ENCODE data around the gene FER.
"Not testable (repeated sequence)": the region's sequence is repeated elsewhere in the genome, so short reads cannot be mapped to it uniquely, and the experiment has no call there.

The FER gene

DNA sequence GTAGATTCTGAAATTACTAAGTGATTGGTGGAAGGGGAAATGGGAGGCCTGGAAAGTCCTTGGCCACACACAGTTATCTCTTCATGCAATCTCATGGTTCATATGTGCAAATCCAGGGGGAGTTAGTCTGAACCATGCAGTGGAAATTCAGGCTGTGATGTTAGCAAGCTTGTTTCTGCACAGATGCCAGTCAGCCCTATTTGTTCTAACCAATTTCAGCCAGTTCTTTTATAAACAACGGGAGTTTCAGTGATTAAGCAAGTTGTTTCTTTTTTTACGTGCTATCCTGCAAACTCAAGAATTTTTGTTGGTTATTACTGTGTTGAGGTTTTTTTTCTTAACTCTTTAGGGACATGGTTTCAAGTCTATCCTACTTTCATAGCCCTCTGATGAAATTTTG, 298.0 kb downstream of the FER start:
- Mint-ChIP-seq H3K9me3 (no peaks in the 10 kb centered on the region), H3K4me3 (no peak overlapping the region), H3K4me1 (ENCODE audit: low read depth) (no peaks in the 10 kb centered on the region), H3K36me3 (ENCODE audit: low read depth) (no peaks in the 10 kb centered on the region), H3K27me3 (no peaks in the 10 kb centered on the region), H3K27ac (no peak overlapping the region)
- intact Hi-C loops (cut with micrococcal nuclease): no loop called here

DNA sequence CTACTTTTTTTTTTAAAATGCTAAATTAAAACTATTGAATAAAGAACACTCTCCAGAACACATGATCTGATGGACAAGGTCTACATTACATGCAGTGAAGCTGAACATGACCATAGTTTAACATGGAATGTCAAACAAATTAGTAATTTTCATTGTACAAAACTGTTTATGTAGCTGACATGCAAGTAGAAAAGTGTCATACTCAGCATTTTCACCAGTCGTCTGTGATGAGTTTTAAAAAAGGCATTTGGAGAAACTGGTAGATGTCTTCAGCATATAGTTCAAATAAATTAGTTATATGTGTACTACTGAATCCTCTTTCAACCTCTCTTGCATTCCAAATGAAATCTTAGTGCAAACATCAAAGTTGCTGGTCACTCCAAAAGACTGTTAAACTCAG, 301.9 kb downstream of the FER start:
- Mint-ChIP-seq H3K27me3 (no peaks in the 10 kb centered on the region), H3K36me3 (ENCODE audit: low read depth) (peaks cover 17% of the 10 kb centered on the region), H3K9me3 (no peaks in the 10 kb centered on the region), H3K4me1 (ENCODE audit: low read depth) (no peaks in the 10 kb centered on the region), H3K27ac (no peak overlapping the region), H3K4me3 (no peak overlapping the region)
- intact Hi-C loops (cut with micrococcal nuclease): no loop called here

DNA sequence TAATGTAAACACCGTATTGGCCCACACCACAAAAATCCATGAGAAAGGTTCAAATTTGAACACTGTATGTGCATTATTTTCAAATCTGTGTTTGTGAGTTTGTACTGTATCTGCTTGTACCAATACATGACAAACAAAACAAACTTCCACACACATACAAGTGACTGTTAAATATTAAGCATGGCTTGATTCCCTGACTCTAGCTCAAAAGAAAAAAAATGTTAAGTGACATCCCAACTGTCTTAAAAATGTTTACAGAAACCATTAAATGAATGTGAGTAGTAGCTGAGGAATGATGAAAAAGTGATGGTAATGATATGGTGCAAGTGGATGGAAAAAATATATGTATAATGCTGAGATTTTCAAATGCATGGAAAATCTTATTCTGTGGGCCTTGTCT, 302.6 kb downstream of the FER start:
- peaks cover 23% of the 10 kb centered on the region for H3K36me3 Mint-ChIP-seq (ENCODE audit: low read depth)
- H3K4me3 Mint-ChIP-seq; H3K27me3 Mint-ChIP-seq; H3K4me1 Mint-ChIP-seq (ENCODE audit: low read depth); intact Hi-C loops (cut with micrococcal nuclease); H3K9me3 Mint-ChIP-seq; H3K27ac Mint-ChIP-seq: not testable (repeated sequence)

DNA sequence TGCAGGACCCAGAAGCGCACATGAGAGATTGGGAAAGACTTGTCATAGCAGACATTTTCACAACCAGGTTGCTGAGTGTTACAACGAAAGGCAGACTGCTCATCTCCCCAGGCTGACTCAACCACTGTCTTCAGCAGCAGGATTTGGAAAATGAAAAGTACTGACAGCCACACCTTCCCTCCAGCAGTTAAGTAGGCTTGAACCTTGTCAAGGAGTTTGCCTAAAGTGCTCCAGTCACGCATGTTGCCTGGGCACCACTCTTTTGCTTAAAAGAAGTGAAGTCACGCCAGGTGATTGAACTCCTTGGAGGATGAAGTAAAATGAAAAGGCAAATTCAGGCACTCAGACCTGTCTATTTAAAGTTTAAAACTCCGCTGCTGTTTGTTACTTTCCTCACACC, 304.5 kb downstream of the FER start:
- H3K27ac Mint-ChIP-seq; H3K27me3 Mint-ChIP-seq; H3K4me1 Mint-ChIP-seq (ENCODE audit: low read depth); intact Hi-C loops (cut with micrococcal nuclease); H3K9me3 Mint-ChIP-seq; H3K4me3 Mint-ChIP-seq: not testable (repeated sequence)
- H3K36me3 Mint-ChIP-seq (ENCODE audit: low read depth): peaks cover 23% of the 10 kb centered on the region

DNA sequence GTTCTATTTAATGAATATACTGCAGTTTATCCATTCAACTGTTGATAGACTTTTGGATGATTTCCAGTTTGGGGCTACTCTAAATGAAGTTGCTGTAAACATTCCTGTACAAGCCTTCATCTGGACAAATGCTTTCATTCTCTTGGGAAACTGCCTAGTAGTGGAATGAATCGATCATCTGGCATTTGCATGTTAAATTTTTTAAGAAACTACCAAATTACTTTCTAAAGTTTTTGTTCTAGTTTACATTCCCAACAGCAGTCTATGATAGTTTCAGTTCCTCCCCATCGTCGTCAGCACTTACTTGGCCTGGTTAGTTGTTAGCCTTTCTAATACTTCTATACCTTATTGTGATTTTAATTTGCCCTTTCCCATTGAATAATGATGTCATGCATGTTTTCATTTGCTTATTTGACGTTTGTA, 306.3 kb downstream of the FER start:
- H3K4me1 Mint-ChIP-seq (ENCODE audit: low read depth): no peaks in the 10 kb centered on the region
- intact Hi-C loops (cut with micrococcal nuclease): no loop called here
- no peak overlapping the region for H3K4me3 Mint-ChIP-seq
- no peaks in the 10 kb centered on the region for H3K27me3 Mint-ChIP-seq
- H3K36me3 Mint-ChIP-seq (ENCODE audit: low read depth): peaks cover 23% of the 10 kb centered on the region
- H3K9me3 Mint-ChIP-seq: no peaks in the 10 kb centered on the region
- no peak overlapping the region for H3K27ac Mint-ChIP-seq

DNA sequence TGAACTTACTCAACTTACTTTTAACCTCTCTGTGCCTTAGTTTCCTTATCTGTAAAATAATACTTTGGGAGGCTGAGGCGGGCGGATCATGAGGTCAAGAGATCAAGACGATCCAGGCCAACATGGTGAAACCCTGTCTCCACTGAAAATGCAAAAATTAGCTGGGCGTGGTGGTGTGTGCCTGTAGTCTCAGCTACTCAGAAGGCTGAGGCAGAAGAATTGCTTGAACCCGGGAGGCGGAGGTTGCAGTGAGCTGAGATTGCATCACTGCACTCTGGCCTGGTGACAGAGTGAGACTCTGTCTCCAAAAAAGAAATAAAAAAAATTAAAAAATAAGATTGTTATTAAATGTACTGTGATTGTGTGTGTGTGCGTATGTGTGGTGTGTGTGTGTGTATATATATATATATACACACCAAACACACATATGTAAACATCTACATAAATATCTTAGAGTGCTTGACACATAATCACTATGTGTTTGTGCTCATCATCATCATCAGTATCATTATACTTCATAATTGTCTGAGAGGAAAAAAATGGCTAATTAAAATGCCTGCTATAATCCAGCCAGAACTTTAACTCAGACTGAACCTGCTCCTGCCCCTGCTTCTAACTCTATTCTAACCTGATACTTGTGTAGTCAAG, 312.8 kb downstream of the FER start:
- no peaks in the 10 kb centered on the region for H3K27me3 Mint-ChIP-seq
- no peaks in the 10 kb centered on the region for H3K36me3 Mint-ChIP-seq (ENCODE audit: low read depth)
- no peak overlapping the region for H3K4me3 Mint-ChIP-seq
- no peaks in the 10 kb centered on the region for H3K9me3 Mint-ChIP-seq
- intact Hi-C loops (cut with micrococcal nuclease): no loop called here
- H3K27ac Mint-ChIP-seq: no peak overlapping the region
- no peaks in the 10 kb centered on the region for H3K4me1 Mint-ChIP-seq (ENCODE audit: low read depth)

DNA sequence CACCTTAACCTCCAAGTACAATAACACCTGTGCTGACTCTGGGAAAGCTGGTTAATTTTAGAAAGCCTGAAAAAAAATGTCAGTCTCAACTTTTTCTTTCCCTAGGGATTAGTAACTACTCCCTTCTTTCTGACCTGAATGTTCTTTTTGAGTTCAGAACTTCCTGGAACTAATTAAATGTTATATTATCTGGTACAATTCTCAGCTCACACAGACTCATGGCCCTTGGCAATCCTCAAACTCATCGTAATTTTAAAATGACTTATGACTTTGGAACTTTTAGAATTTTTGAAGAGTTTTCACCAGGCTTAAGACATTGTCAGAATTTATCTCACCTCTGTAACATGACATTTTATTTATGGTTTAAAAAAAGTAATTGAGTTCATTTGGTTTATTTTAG, 315.0 kb downstream of the FER start:
- intact Hi-C loops (cut with micrococcal nuclease): no loop called here
- Mint-ChIP-seq H3K27me3 (no peaks in the 10 kb centered on the region), H3K4me1 (ENCODE audit: low read depth) (no peaks in the 10 kb centered on the region), H3K36me3 (ENCODE audit: low read depth) (no peaks in the 10 kb centered on the region), H3K9me3 (no peaks in the 10 kb centered on the region), H3K27ac (no peak overlapping the region), H3K4me3 (no peak overlapping the region)

DNA sequence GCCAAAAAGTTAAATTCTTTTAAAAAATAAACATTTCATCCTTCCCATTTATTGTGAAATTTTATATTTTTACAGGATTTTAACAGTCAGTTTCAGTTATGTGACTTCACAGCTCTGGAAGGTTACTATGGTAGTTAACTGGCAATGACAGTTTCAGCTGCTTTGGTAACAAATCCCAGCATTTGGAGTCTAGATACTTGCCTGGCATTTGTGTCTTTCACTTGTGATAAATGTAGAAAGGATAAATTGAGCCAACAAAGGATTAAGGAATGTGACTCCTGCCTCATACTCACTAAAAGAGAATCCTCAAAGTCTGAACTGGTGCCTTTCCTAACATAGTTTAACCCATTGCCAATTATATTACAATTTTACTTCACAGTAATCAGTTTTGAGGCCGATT, 315.5 kb downstream of the FER start:
- Mint-ChIP-seq H3K27ac (no peak overlapping the region), H3K9me3 (no peaks in the 10 kb centered on the region), H3K4me3 (no peak overlapping the region), H3K36me3 (ENCODE audit: low read depth) (no peaks in the 10 kb centered on the region), H3K27me3 (no peaks in the 10 kb centered on the region), H3K4me1 (ENCODE audit: low read depth) (no peaks in the 10 kb centered on the region)
- intact Hi-C loops (cut with micrococcal nuclease): no loop called here

DNA sequence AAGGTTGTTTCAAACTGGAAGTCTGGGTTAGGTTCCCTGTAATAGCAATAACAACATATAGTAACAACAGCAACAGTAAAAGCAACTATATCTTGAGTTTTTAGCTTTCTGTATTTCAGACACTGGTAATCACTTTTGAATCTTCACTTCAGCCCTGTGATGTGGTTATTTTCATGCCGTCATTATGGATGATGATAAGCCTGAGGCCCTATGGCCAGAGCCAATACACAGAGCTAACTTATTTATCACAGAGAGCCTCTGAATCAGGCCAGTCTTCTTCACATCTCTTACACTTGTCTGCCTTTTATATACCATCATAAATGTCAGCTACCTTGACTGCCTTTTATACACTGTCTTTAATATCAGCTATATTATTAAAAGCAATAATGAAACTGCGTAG, 329.0 kb downstream of the FER start:
- intact Hi-C loops (cut with micrococcal nuclease): no loop called here
- no peaks in the 10 kb centered on the region for H3K9me3 Mint-ChIP-seq
- H3K4me1 Mint-ChIP-seq (ENCODE audit: low read depth): peaks cover 5% of the 10 kb centered on the region
- no peak overlapping the region for H3K4me3 Mint-ChIP-seq
- no peaks in the 10 kb centered on the region for H3K36me3 Mint-ChIP-seq (ENCODE audit: low read depth)
- no peaks in the 10 kb centered on the region for H3K27me3 Mint-ChIP-seq
- no peak overlapping the region for H3K27ac Mint-ChIP-seq

DNA sequence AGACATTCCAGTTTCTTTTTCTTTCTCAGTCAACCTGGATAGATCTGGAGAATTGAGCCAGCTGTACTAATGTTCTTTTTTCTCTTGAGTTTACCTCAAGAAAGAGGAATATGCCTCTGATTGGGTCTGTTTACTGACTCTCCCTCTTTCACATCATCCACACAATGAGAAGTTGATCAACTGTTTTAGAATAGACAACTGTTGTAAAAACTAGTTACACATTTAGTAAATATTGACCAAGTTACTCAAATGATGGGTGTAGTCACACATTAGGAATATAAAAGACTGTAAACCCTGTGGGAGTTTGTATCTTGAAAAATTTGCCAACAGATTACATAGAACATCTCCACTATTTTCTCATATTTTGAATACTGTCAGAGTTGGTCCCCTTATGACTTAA, 330.8 kb downstream of the FER start:
- Mint-ChIP-seq H3K27me3 (no peaks in the 10 kb centered on the region), H3K4me1 (ENCODE audit: low read depth) (peaks cover 5% of the 10 kb centered on the region), H3K4me3 (no peak overlapping the region), H3K36me3 (ENCODE audit: low read depth) (no peaks in the 10 kb centered on the region), H3K27ac (no peak overlapping the region), H3K9me3 (no peaks in the 10 kb centered on the region)
- intact Hi-C loops (cut with micrococcal nuclease): no loop called here

DNA sequence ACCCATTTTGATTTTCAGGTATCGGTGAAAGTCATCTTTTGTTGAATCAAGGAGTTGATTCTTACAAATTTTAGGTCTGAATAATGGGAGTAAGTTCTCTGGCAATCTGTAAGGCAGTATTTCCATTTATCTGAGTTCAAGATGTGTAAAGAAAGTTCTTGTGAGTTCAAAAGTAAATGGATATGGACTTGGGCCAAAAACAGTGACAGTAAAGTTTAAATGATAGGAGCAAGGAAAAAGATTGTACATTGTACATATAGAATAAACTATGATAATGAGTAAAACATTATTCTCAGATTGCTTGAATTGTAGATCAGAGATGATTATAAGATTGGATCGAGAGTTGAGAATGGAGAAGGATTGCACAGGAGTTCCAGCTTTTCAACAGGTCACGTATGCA, 332.8 kb downstream of the FER start:
- Mint-ChIP-seq H3K27me3 (no peaks in the 10 kb centered on the region), H3K4me3 (no peak overlapping the region), H3K4me1 (ENCODE audit: low read depth) (peaks cover 5% of the 10 kb centered on the region), H3K9me3 (no peaks in the 10 kb centered on the region), H3K36me3 (ENCODE audit: low read depth) (no peaks in the 10 kb centered on the region), H3K27ac (no peak overlapping the region)
- intact Hi-C loops (cut with micrococcal nuclease): no loop called here

DNA sequence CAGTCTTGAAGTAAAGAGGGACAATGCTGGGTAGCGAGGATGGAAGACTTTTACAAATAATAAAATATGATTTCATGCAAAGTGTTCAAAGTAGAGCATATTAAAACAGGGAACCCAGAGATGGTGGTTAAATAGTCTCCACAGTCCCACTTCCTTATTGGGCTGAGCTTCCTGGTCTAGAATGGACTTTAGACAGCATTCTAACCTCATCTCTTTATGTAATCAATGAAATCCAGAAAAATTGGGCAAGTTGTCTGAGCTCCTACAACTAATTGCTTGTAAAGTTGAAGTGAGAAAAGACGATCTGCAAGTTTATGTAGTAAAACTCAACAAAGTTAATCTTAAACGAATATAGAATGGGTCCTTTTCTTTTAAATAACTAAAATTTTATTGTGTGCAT, 333.2 kb downstream of the FER start:
- Mint-ChIP-seq H3K4me3 (no peak overlapping the region), H3K27me3 (no peaks in the 10 kb centered on the region), H3K4me1 (ENCODE audit: low read depth) (peaks cover 5% of the 10 kb centered on the region), H3K27ac (no peak overlapping the region), H3K9me3 (no peaks in the 10 kb centered on the region), H3K36me3 (ENCODE audit: low read depth) (no peaks in the 10 kb centered on the region)
- intact Hi-C loops (cut with micrococcal nuclease): no loop called here

DNA sequence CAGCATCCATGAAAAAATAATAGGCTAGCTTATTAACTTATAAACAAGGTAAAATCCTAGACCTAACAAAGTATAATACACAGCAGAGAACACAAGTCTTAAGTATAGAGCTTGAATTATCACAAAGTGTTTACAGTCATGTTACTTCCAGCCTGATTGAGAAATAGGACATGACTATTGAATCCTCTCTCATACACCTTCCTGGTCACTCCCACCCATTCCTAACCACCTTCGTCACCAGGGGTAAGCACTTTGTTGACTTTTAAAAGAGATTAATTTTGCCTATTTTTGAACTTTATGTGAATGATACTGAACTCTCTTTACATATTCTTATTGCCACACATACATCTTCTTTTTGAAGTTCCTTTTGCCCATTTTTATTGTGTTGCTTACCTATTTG, 336.2 kb downstream of the FER start:
- no peak overlapping the region for H3K27ac Mint-ChIP-seq

DNA sequence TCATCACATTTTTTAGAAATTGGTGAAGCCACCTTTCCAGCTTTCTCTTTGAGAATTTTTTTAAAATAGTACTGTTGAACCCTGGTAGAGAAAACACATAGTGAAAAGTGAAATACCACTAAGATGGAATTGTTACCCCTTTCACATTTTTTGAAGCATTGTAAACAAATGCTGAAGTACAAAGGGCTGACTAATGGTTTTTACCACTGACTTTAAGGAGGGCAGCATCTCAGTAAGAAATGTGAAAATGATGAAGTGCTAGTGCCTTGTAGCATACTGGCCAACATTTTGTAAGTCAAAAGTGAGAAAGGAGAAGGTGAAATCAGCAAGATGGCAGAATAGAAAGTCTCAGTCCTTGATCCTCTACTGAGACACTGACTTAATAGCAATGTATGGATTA, 341.5 kb downstream of the FER start:
- Mint-ChIP-seq H3K27me3 (no peaks in the 10 kb centered on the region), H3K4me1 (ENCODE audit: low read depth) (no peaks in the 10 kb centered on the region), H3K27ac (no peak overlapping the region), H3K36me3 (ENCODE audit: low read depth) (no peaks in the 10 kb centered on the region), H3K9me3 (no peaks in the 10 kb centered on the region), H3K4me3 (no peak overlapping the region)
- intact Hi-C loops (cut with micrococcal nuclease): no loop called here

More for the DNA sequence above, 336.2 kb downstream of the FER start:
- Mint-ChIP-seq H3K27me3 (no peaks in the 10 kb centered on the region), H3K9me3 (no peaks in the 10 kb centered on the region), H3K36me3 (ENCODE audit: low read depth) (no peaks in the 10 kb centered on the region), H3K4me3 (no peak overlapping the region), H3K4me1 (ENCODE audit: low read depth) (peaks cover 5% of the 10 kb centered on the region)
- intact Hi-C loops (cut with micrococcal nuclease): no loop called here

DNA sequence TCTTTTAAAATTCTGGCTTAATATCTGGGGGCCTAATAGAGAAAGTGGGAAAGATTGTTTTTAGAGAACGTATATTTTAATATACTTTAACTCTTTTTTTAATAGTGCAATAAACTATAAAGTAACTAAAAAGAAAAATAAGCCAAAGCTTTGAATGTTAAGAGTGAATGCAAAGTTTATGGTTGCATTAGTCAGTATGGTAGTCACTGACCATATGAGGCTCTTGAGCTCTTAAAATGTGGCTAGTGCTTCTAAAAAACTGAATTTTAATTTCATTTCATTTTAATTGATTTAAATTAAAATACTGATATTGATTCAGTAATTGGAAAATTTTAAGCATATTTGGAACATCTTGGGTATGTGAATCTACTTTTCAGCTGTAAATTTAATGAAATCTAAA, 351.4 kb downstream of the FER start:
- H3K4me3 Mint-ChIP-seq: no peak overlapping the region
- no peaks in the 10 kb centered on the region for H3K9me3 Mint-ChIP-seq
- H3K27me3 Mint-ChIP-seq: no peaks in the 10 kb centered on the region
- intact Hi-C loops (cut with micrococcal nuclease): no loop called here
- no peaks in the 10 kb centered on the region for H3K4me1 Mint-ChIP-seq (ENCODE audit: low read depth)
- no peak overlapping the region for H3K27ac Mint-ChIP-seq
- H3K36me3 Mint-ChIP-seq (ENCODE audit: low read depth): no peaks in the 10 kb centered on the region

All from dendritic cell treated with granulocyte-macrophage colony-stimulating factor and Interleukin-4, amounts not matched to agents 40 ng/mL and 50 ng/mL, for 4 days (primary cell).